NCI-H526 treated with DMSO at 0.1 percent for 48 hours (cell line): ENCODE results near the gene CNOT6L.

Source experiments
- DNase-seq: peaks from one replicate; lab custom pipeline; 2025; lab: John Stamatoyannopoulos, UW

The CNOT6L gene

GRCh38 chr4:77820649-77821561 lies 1.7 kb upstream of the CNOT6L start:
- no peak for DNase-seq

GRCh38 chr4:77819843-77820648 lies 878 bp upstream of the CNOT6L start:
- peak; percentile 65 for DNase-seq

GRCh38 chr4:77819404-77819842 lies 255 bp upstream of the CNOT6L start:
- no peak for DNase-seq

GRCh38 chr4:77818073-77818601 lies 1.0 kb downstream of the CNOT6L start:
- DNase-seq = peak; percentile 67

- no peak for DNase-seq
Measured at GRCh38 chr4:77817304-77818072, 1.7 kb downstream of the CNOT6L start.

DNA sequence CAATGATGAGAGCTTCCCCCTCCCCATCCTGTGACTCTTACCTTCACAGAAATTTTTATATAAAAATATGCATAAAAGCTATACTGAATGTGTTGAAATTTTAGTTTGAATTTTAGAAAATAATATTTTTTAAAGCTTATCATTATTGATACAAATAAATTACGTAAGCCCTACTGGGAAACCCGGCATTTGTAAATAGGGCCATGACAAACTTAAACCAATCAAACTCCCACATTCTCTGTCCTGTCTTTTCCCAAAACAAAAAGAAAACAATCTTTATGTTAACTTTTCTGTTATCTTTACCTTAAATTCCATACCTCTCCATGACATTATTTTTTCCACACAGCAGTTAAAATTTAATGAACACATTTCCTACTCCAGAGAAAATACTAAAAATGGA lies 2.6 kb downstream of the CNOT6L start:
- no peak for DNase-seq

DNA sequence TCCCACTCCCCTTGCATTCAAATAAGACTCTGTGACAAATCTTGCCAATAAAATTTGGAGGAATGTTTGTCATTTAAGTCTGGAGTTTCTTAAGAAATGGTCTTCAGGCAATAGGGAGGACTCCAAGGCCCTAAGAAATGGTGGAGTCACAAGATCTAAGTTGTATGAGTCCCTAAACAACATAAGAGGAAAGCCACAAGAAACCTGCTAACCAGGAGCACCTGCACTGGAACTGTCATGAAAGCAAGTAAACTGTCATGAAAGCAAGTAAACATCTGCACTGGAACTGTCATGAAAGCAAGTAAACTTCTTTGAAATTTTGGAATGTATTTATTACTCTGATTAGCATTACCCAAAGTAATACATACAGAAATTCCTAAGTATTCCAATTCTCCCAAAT lies 3.5 kb downstream of the CNOT6L start:
- no peak for DNase-seq

DNA sequence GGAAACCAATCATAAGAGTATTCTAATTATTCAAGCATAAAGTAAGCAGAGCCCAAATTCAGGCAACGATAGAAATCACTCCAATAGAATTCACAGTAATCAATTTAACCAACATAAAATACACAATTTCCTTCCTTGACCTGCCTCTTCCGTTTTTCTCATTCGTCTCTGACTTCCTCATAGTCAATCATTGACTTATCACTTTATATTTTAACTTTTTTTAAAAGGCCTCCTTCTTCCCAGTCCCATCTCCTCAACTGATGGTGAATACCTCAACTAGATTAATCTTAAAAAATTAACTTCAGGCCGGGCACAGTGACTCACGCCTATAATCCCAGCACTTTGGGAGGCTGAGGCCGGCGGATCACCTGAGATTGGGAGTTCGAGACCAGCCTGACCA lies 13.3 kb downstream of the CNOT6L start:
- DNase-seq = no peak

- no peak for DNase-seq
Measured at GRCh38 chr4:77804471-77804870, 14.7 kb downstream of the CNOT6L start.

GRCh38 chr4:77802402-77802801 lies 16.8 kb downstream of the CNOT6L start:
- DNase-seq = no peak

DNA sequence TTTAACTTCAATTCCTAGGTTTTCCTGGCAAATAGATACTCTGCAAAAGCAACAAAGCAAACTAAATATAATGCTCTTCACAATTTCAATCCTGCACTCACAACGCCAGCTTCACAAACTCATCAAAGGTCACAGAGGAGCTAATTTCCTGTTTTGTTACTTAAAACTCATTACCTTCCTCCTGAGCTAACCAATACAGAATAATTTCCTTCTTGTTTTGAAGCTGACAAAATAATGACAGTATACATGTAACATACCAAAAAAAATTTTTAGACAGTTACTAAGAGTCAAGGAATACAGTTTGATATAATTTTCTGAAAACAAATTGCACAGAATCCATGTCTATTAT lies 17.9 kb downstream of the CNOT6L start:
- DNase-seq = no peak

- no peak for DNase-seq
Measured at GRCh38 chr4:77800483-77801259, 18.5 kb downstream of the CNOT6L start.

DNA sequence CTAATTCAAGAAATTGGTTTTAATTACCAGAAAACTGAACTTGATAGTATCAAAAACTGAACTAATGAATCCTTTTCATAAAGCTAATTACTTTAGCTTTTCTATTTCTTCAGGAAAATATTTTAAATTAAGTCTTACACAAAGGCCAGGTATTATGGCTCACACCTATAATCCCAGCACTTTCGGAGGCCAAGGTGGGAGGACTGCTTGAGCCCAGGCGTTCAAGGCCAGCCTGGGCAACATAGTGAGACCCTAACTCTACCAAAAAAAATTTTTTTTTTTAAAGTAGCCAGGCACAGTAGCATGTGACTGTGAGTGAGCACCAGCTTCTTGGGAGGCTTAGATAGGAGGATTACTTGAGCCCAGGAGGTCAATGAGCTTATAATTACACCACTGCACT lies 19.1 kb downstream of the CNOT6L start:
- no peak for DNase-seq

- DNase-seq = no peak
Measured at GRCh38 chr4:77798385-77798784, 20.8 kb downstream of the CNOT6L start.

DNA sequence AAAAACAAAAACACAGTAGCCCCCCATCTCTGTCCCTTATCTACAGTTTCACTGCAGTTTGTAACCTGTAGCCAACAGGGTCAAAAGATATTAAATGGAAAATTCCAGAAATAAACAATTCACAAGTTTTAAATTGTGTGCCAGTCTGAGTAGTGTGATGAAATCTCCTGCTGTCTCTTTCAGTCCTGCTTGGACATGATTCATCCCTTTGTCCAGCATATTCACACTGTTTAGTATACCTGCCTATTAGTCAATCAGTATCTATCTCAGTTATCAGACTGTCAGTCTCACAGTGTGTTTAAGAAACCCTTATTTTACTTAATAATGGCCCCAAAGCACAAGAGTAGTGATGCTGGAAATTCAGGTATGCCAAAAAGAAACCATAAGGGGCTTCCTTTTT lies 21.9 kb downstream of the CNOT6L start:
- no peak for DNase-seq

GRCh38 chr4:77795326-77795725 lies 23.8 kb downstream of the CNOT6L start:
- no peak for DNase-seq

DNA sequence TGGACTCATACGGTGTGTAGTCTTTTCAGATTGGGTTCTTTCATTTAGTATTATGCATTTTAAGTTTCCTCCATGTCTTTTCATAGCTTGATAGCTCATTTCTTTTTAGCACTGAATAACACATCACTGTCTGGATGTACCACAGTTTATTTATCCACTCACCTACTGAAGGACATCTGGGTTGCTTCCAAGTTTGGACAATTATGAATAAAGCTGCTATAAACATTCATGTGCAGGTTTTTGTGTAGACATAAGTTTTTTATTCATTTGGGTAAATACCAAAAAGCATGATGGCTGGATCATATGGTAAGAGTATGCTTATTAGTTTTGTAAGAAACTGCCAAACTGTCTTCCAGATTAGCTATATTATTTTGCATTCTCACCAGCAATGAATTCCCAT lies 29.0 kb downstream of the CNOT6L start:
- no peak for DNase-seq

GRCh38 chr4:77788990-77789389 lies 30.2 kb downstream of the CNOT6L start:
- no peak for DNase-seq

GRCh38 chr4:77787969-77788368 lies 31.2 kb downstream of the CNOT6L start:
- no peak for DNase-seq

- DNase-seq = no peak
Measured at GRCh38 chr4:77785669-77786068, 33.5 kb downstream of the CNOT6L start.

DNA sequence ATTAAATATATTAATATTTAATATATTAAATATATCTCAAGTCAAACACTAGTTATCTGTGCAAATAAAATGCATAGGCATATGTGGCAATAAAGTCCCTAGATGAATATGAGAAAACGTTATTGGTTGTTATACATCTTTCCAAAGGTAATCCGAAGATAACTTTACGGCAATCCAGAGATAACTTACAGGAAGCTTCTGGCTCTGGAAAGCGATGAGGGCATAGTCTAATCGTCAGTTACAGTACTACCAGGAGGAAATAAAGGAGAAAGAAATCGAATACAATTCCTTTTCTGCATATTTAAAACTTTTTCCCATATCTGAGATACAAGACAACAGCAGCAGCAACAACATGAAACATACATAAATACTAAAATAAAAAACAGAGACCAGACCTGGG lies 35.3 kb downstream of the CNOT6L start:
- DNase-seq = no peak
